Mesothelial cell of epicardium (in vitro differentiated cells): ENCODE results near the gene NUMA1. TPM values are rescaled to one million over a fixed set of nuclear protein-coding genes. Genes with fewer than 3 reads are reported as not detected.

ENCODE experiments used
- DNase-seq, 2 experiments: peaks; one replicate each; pipeline ENCODE4 v3.0.0; 2021; ENCODE audit warnings: low spot score in 2 of 2; ENCODE audit not compliant: unreplicated experiment in 2 of 2
- H3K27ac Mint-ChIP-seq: 2 replicates; pipeline ENCODE4 v1.8.0; 2021; ENCODE audit warnings: mixed read lengths
- H3K27me3 Mint-ChIP-seq: 2 replicates; pipeline ENCODE4 v1.8.0; 2021; ENCODE audit warnings: low read depth, mixed read lengths
- H3K36me3 Mint-ChIP-seq: 2 replicates; pipeline ENCODE4 v1.8.0; 2021; ENCODE audit warnings: mixed read lengths
- H3K4me1 Mint-ChIP-seq: 2 replicates; pipeline ENCODE4 v1.8.0; 2021; ENCODE audit warnings: mixed read lengths
- H3K4me3 Mint-ChIP-seq: 2 replicates; pipeline ENCODE4 v1.8.0; 2021; ENCODE audit warnings: mild to moderate bottlenecking, moderate library complexity, mixed read lengths
- H3K9me3 Mint-ChIP-seq: 2 replicates; pipeline ENCODE4 v1.8.0; 2021; ENCODE audit warnings: mixed read lengths
- total RNA-seq: library from RNA; stranded (reverse); gene quantifications from 3 replicates; pipeline ENCODE4 v1.2.1, GENCODE V29; 2021
- TF ChIP-seq, protein P1 (sequence below): fragments of 200-600 bp; sonication (generic); IDR thresholded peaks from one replicate; pipeline ENCODE4 v1.5.0; 2021; ENCODE audit warnings: antibody characterized with exemption; ENCODE audit not compliant: unreplicated experiment

Gene NUMA1
- total RNA-seq, 1 donor from 2014 or later: 334 TPM

DNA sequence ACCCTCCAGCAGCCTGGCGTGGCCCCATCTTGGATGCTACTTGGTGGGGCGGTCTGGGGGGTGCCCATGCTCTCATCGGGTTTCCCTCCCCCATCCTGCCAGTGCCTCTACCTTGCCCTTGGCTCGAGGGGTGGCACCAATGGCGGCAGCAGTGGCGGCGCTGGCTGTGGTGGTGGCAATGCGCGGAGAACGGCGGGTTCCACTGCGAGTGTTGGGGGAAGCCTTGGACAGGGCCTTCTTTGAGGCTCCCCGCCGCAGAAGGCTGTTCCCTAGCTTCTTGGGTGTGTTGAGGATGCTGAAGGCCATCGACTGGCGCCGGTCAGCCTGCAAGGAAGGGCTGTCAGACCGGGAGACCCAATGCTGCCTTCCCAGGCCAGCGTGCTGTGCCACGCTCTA is 76.6 kb downstream of the NUMA1 start:
- H3K9me3 Mint-ChIP-seq: no peaks in the 10 kb centered on the region
- no peak overlapping the region for H3K4me3 Mint-ChIP-seq
- H3K27ac Mint-ChIP-seq: peak overlapping the region; percentile 25
- peaks cover 15% of the 10 kb centered on the region for H3K4me1 Mint-ChIP-seq
- TF ChIP-seq, protein P1, sequence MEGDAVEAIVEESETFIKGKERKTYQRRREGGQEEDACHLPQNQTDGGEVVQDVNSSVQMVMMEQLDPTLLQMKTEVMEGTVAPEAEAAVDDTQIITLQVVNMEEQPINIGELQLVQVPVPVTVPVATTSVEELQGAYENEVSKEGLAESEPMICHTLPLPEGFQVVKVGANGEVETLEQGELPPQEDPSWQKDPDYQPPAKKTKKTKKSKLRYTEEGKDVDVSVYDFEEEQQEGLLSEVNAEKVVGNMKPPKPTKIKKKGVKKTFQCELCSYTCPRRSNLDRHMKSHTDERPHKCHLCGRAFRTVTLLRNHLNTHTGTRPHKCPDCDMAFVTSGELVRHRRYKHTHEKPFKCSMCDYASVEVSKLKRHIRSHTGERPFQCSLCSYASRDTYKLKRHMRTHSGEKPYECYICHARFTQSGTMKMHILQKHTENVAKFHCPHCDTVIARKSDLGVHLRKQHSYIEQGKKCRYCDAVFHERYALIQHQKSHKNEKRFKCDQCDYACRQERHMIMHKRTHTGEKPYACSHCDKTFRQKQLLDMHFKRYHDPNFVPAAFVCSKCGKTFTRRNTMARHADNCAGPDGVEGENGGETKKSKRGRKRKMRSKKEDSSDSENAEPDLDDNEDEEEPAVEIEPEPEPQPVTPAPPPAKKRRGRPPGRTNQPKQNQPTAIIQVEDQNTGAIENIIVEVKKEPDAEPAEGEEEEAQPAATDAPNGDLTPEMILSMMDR: no peak
- DNase-seq: no peak
- H3K27me3 Mint-ChIP-seq: no peaks in the 10 kb centered on the region
- H3K36me3 Mint-ChIP-seq: peaks cover 17% of the 10 kb centered on the region

DNA sequence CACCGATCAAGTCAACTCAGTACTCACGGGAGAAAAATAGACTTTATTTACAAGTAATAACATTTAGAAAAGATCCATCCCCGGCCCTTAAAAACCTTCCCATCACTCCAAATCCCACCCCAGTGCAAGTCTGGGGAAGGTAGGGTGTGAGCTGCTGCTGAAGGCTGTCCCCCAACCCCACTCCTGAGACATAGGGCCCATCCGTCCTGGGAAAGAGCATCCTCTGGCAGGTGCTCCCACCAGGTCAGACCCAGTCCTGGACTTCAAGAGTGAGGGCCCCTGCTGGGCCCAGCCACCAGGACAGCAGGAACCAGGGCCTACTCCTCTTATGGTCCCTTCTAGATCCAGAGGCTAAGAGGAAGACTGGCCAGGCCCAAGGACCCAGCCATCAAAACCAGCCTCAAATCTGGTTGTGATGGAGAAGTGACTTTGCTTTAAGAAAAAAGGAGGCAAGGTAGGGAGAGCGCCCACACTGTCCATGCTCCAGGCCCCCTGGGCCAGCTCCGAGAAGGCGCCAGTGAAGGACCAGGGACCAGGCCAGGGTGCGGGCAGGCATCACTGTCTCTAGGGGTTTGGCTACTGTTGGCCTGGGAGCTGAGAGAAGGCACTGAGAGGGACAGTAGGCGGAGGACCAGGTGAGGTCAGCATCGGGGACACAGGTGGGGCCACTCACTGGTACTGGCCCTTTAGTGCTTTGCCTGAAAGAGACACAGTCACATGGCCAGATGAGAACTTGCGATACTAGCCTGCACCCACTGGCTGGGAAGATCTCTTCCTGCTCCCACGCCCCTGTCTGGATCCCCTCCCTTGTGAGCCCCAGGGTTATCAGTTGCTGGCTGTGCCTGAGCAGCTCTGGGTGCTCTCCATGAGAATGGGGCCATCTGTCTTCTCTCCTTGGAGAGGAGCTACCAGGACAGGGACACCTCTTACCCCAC is 77.2 kb downstream of the NUMA1 start:
- H3K27ac Mint-ChIP-seq: peak overlapping the region; percentile 71
- TF ChIP-seq, protein P1: no peak
- no peaks in the 10 kb centered on the region for H3K9me3 Mint-ChIP-seq
- DNase-seq: no peak
- no peaks in the 10 kb centered on the region for H3K27me3 Mint-ChIP-seq
- H3K4me3 Mint-ChIP-seq: no peak overlapping the region
- H3K4me1 Mint-ChIP-seq: peaks cover 15% of the 10 kb centered on the region
- peaks cover 17% of the 10 kb centered on the region for H3K36me3 Mint-ChIP-seq

DNA sequence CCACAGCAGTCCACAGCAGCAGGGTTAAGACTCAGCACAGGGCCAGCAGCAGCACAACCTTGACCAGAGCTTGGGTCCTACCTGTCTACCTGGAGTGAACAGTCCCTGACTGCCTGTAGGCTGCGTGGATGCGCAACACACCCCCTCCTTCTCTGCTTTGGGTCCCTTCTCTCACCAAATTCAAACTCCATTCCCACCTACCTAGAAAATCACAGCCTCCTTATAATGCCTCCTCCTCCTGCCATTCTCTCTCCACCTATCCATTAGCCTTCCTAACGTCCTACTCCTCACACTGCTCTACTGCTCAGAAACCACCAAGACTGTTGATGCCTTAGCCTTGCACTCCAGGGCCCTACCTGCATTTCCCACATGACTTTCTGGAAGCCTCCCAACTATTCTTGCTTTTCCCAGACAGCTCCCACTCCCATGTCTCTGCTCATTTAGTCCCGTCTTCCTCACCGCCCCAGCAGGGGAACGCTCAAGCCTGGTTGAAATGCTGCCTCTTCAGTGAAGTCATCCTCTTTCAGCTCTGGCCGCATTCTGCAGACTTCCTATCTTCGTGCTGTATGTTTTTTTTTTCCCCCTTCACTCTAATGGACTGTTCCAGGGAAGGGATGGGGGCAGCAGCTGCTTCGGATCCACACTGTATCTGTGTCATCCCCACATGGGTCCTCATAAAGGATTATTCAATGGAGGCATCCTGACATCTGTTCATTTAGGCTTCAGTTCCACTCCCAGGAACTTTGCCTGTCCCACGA is 78.3 kb downstream of the NUMA1 start:
- H3K27me3 Mint-ChIP-seq: no peaks in the 10 kb centered on the region
- H3K4me3 Mint-ChIP-seq: no peak overlapping the region
- H3K36me3 Mint-ChIP-seq: peaks cover 9% of the 10 kb centered on the region
- peak overlapping the region; percentile 71 for H3K27ac Mint-ChIP-seq
- no peak for DNase-seq
- TF ChIP-seq, protein P1: no peak
- H3K9me3 Mint-ChIP-seq: no peaks in the 10 kb centered on the region
- H3K4me1 Mint-ChIP-seq: peaks cover 15% of the 10 kb centered on the region

DNA sequence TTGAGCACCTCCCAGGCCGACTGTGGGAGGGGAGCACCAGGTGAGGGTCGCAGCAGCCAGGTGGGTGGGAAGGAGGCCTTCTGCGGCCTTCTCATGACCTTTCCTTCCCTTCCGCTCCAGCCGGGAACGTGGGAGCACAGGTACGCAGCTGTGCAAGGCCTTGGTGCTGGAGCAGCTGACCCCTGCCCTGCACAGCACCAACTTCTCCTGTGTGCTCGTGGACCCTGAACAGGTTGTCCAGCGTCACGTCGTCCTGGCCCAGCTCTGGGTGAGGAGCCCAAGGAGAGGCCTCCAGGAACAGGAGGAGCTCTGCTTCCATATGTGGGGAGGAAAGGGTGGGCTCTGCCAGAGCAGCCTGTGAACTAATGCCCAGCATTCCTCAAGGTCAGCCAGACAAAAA is 79.1 kb downstream of the NUMA1 start:
- Mint-ChIP-seq H3K27ac (no peak overlapping the region), H3K4me1 (peaks cover 15% of the 10 kb centered on the region), H3K27me3 (no peaks in the 10 kb centered on the region), H3K36me3 (peaks cover 11% of the 10 kb centered on the region), H3K4me3 (no peak overlapping the region), H3K9me3 (no peaks in the 10 kb centered on the region)
- TF ChIP-seq, protein P1: no peak
- no peak for DNase-seq

DNA sequence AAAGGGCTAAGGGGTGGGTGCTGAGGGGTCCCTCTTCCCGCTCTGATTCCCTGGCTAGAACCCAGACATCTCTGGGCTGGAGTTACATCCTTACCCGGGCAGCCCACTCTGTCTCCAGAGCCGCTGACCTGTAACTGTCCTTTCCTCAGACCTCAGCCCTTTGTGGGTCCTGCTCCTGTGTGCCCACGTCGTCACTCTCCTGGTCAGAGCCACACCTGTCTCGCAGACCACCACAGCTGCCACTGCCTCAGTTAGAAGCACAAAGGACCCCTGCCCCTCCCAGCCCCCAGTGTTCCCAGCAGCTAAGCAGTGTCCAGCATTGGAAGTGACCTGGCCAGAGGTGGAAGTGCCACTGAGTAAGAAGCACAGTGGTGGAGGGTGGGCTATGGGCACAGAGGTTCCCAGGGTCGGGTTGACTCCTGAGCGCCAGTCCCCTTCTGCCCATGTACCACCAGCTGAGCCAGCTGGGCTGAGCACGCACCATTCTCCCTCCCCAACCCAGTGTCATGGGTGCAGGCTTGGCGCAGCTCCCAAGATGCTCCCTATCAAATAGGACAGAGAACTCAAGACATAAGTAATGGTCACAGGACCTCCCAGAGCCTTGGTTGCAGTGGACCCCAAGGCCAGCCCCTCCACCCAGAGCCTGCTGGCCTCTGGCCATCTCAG is 80.0 kb downstream of the NUMA1 start:
- no peaks in the 10 kb centered on the region for H3K9me3 Mint-ChIP-seq
- H3K4me1 Mint-ChIP-seq: peaks cover 15% of the 10 kb centered on the region
- no peaks in the 10 kb centered on the region for H3K27me3 Mint-ChIP-seq
- no peak overlapping the region for H3K4me3 Mint-ChIP-seq
- no peak for DNase-seq
- peaks cover 12% of the 10 kb centered on the region for H3K36me3 Mint-ChIP-seq
- H3K27ac Mint-ChIP-seq: no peak overlapping the region
- TF ChIP-seq, protein P1: no peak
